DND-41 (cell line): ENCODE results near the gene SYNE2.
A peak's percentile ranks its signal among the peaks of the same experiment; 100 is the strongest.

Source experiments
- ATAC-seq: fragments of 200-7000 bp; cut with Tn5 transposase; 3 replicates; pipeline ENCODE4 v1.9.1; 2021; ENCODE audit warnings: low read depth; ENCODE audit not compliant: insufficient read depth
- DNase-seq: peaks from one replicate; pipeline ENCODE4 v3.0.0-alpha.2; 2020
- H2AFZ ChIP-seq: 2 replicates; pipeline ENCODE4 v1.6.0; 2012; ENCODE audit warnings: low read depth, low read length
- H3K27ac ChIP-seq: 2 replicates; pipeline ENCODE4 v1.5.1; 2012; ENCODE audit warnings: low read length, inconsistent platforms
- H3K27me3 ChIP-seq: fragments of 200-600 bp; sonication (generic); 2 replicates; pipeline ENCODE4 v1.6.0; 2012; ENCODE audit warnings: low read length, mild to moderate bottlenecking, inconsistent platforms; ENCODE audit not compliant: insufficient read depth, poor library complexity
- H3K36me3 ChIP-seq: 2 replicates; pipeline ENCODE4 v1.5.1; 2012; ENCODE audit warnings: low read length, inconsistent platforms; ENCODE audit not compliant: insufficient read depth
- H3K4me1 ChIP-seq: 2 replicates; pipeline ENCODE4 v1.5.1; 2012; ENCODE audit warnings: mild to moderate bottlenecking, low read length; ENCODE audit not compliant: insufficient read depth
- H3K4me2 ChIP-seq: 2 replicates; pipeline ENCODE4 v1.6.0; 2012; ENCODE audit warnings: mild to moderate bottlenecking, moderate library complexity, low read length, inconsistent platforms; ENCODE audit not compliant: insufficient read depth
- H3K4me3 ChIP-seq, 2 experiments: fragments of 200-600 bp in 1 of 2; shearing (Covaris generic) in 1 of 2; 2 replicates each; pipeline ENCODE4 v1.5.1; 2012 to 2016; ENCODE audit warnings: inconsistent platforms in 2 of 2, low read length in 2 of 2, mild to moderate bottlenecking in 2 of 2, low read depth in 1 of 2, moderate library complexity in 1 of 2
- H3K79me2 ChIP-seq: 2 replicates; pipeline ENCODE4 v1.6.0; 2012; ENCODE audit warnings: low read length, inconsistent platforms; ENCODE audit not compliant: insufficient read depth
- H3K9ac ChIP-seq: 2 replicates; pipeline ENCODE4 v1.6.0; 2012; ENCODE audit warnings: low read depth, mild to moderate bottlenecking, inconsistent platforms, low read length, moderate library complexity
- H3K9me3 ChIP-seq: 2 replicates; pipeline ENCODE4 v1.5.1; 2012; ENCODE audit warnings: low read length, moderate library complexity, mild to moderate bottlenecking, inconsistent platforms; ENCODE audit not compliant: insufficient read depth, severe bottlenecking
- H4K20me1 ChIP-seq: 2 replicates; pipeline ENCODE4 v1.6.0; 2012; ENCODE audit warnings: low read length; ENCODE audit not compliant: insufficient read depth
- CTCF ChIP-seq: IDR thresholded peaks from 2 replicates; pipeline ENCODE4 v1.5.1; 2012; ENCODE audit warnings: borderline replicate concordance, low read length, moderate library complexity, mild to moderate bottlenecking; ENCODE audit not compliant: poor library complexity, severe bottlenecking; ENCODE audit errors: extremely low read depth
- EZH2 ChIP-seq: IDR thresholded peaks from 3 replicates; pipeline ENCODE4 v1.6.1; 2012; ENCODE audit warnings: borderline replicate concordance, low read depth, mild to moderate bottlenecking, moderate library complexity, low read length, inconsistent platforms; ENCODE audit not compliant: severe bottlenecking

The SYNE2 gene

GRCh38 chr14:63938198-63939005 lies 85.6 kb downstream of the SYNE2 start:
- H3K79me2 ChIP-seq = peaks cover 53% of the 10 kb centered on the region
- peak; percentile 87 for ATAC-seq

GRCh38 chr14:63939006-63939270 lies 86.1 kb downstream of the SYNE2 start:
- Histone ChIP-seq H3K27ac (peak overlapping the region; percentile 87), H3K4me3 (peak overlapping the region in 1 of 2 experiments; percentile 27; a peak in 1 of 4 replicates), H3K27me3 (no peaks in the 10 kb centered on the region), H3K9me3 (no peaks in the 10 kb centered on the region), H3K4me1 (peaks cover 44% of the 10 kb centered on the region), H3K9ac (peak overlapping the region; percentile 20; the same call in 1 of the 2 replicates), H3K4me2 (peak overlapping the region; percentile 48), H4K20me1 (no peaks in the 10 kb centered on the region), H2AFZ (no peak overlapping the region), H3K79me2 (peaks cover 49% of the 10 kb centered on the region), H3K36me3 (peaks cover 33% of the 10 kb centered on the region)
- ATAC-seq (peak; percentile 32; the same call in 1 of the 3 replicates), DNase-seq (no peak)
- TF ChIP-seq CTCF (no peak), EZH2 (no peak)

More at GRCh38 chr14:63938198-63939005, 85.6 kb downstream of the SYNE2 start:
- TF ChIP-seq EZH2 = no peak
- TF ChIP-seq CTCF = no peak
- peaks cover 44% of the 10 kb centered on the region for H3K4me1 ChIP-seq
- peak overlapping the region in 1 of 2 experiments; percentile 27; a peak in 1 of 4 replicates for H3K4me3 ChIP-seq
- H3K27ac ChIP-seq = peak overlapping the region; percentile 87
- DNase-seq = peak; percentile 86
- H3K36me3 ChIP-seq = peaks cover 33% of the 10 kb centered on the region
- H3K27me3 ChIP-seq = no peaks in the 10 kb centered on the region
- H3K9ac ChIP-seq = peak overlapping the region; percentile 20; the same call in 1 of the 2 replicates
- H3K9me3 ChIP-seq = no peaks in the 10 kb centered on the region
- peak overlapping the region; percentile 48 for H3K4me2 ChIP-seq
- H4K20me1 ChIP-seq = no peaks in the 10 kb centered on the region
- no peak overlapping the region for H2AFZ ChIP-seq

- Histone ChIP-seq H4K20me1 (no peaks in the 10 kb centered on the region), H3K4me3 (no peak overlapping the region), H3K27me3 (no peaks in the 10 kb centered on the region), H3K4me2 (no peak overlapping the region), H2AFZ (no peak overlapping the region), H3K9ac (peak overlapping the region; percentile 17; the same call in 1 of the 2 replicates), H3K4me1 (peaks cover 44% of the 10 kb centered on the region), H3K27ac (peak overlapping the region; percentile 61), H3K9me3 (no peaks in the 10 kb centered on the region), H3K79me2 (peaks cover 37% of the 10 kb centered on the region), H3K36me3 (peaks cover 37% of the 10 kb centered on the region)
- peak; percentile 70 for ATAC-seq
- TF ChIP-seq EZH2 = no peak
- no peak for TF ChIP-seq CTCF
- peak; percentile 54 for DNase-seq
Observed at GRCh38 chr14:63940387-63940786, 87.6 kb downstream of the SYNE2 start.
